ENCODE results near the gene TULP1. TPM values are rescaled to one million over a fixed set of nuclear protein-coding genes. Genes with fewer than 3 reads are reported as not detected.

TULP1 gene
- total RNA-seq, 1 donor from 2014 or later: not detected

GRCh38 chr6:35469751-35470662 lies 42.7 kb downstream of the TULP1 start:
- peaks cover 43% of the 10 kb centered on the region for H3K4me1 Mint-ChIP-seq
- peaks cover 14% of the 10 kb centered on the region for H3K27me3 Mint-ChIP-seq (ENCODE audit: low read depth)
- H3K36me3 Mint-ChIP-seq (ENCODE audit: low read depth): peaks cover 31% of the 10 kb centered on the region
- peak overlapping the region; percentile 96 for H3K27ac Mint-ChIP-seq (ENCODE audit: unreplicated experiment)
- no peak for DNase-seq (ENCODE audit: low read depth, low spot score)
- peak overlapping the region; percentile 98 for H3K4me3 Mint-ChIP-seq
- no peaks in the 10 kb centered on the region for H3K9me3 Mint-ChIP-seq
- no peak for TF ChIP-seq CTCF (conservative IDR thresholded peaks at IDR 0.05)

- H3K4me3 Mint-ChIP-seq: peak overlapping the region; percentile 98
- no peaks in the 10 kb centered on the region for H3K9me3 Mint-ChIP-seq
- no peak for DNase-seq (ENCODE audit: low read depth, low spot score)
- H3K4me1 Mint-ChIP-seq: peaks cover 43% of the 10 kb centered on the region
- peak overlapping the region; percentile 99 for H3K27ac Mint-ChIP-seq (ENCODE audit: unreplicated experiment)
- H3K36me3 Mint-ChIP-seq (ENCODE audit: low read depth): peaks cover 31% of the 10 kb centered on the region
- H3K27me3 Mint-ChIP-seq (ENCODE audit: low read depth): peaks cover 14% of the 10 kb centered on the region
- TF ChIP-seq CTCF (conservative IDR thresholded peaks at IDR 0.05): no peak
Measured at GRCh38 chr6:35468980-35469750, 43.5 kb downstream of the TULP1 start.

GRCh38 chr6:35468181-35468979 lies 44.3 kb downstream of the TULP1 start, which contains the start of gene RPL10A:
Gene RPL10A (plus strand): TSS chr6:35468401. CDS start chr6:35468435, 34 bp downstream.
- H3K4me3 Mint-ChIP-seq: peak within 1 kb of the TSS; percentile 98
- H3K27me3 Mint-ChIP-seq (ENCODE audit: low read depth): peaks cover 12% of the 10 kb centered on the region
- peaks cover 43% of the 10 kb centered on the region for H3K4me1 Mint-ChIP-seq
- peak within 1 kb of the TSS; percentile 99 for H3K27ac Mint-ChIP-seq (ENCODE audit: unreplicated experiment)
- DNase-seq (ENCODE audit: low read depth, low spot score): peak; percentile 92
- H3K9me3 Mint-ChIP-seq: no peaks in the 10 kb centered on the region
- peak; percentile 98 for TF ChIP-seq CTCF (conservative IDR thresholded peaks at IDR 0.05)
- H3K36me3 Mint-ChIP-seq (ENCODE audit: low read depth): peaks cover 35% of the 10 kb centered on the region

- peaks cover 31% of the 10 kb centered on the region for H3K36me3 Mint-ChIP-seq (ENCODE audit: low read depth)
- H3K9me3 Mint-ChIP-seq: no peaks in the 10 kb centered on the region
- DNase-seq (ENCODE audit: low read depth, low spot score): no peak
- no peak for TF ChIP-seq CTCF (conservative IDR thresholded peaks at IDR 0.05)
- no peak overlapping the region for H3K27ac Mint-ChIP-seq (ENCODE audit: unreplicated experiment)
- peak overlapping the region; percentile 76 for H3K4me3 Mint-ChIP-seq
- H3K27me3 Mint-ChIP-seq (ENCODE audit: low read depth): peaks cover 11% of the 10 kb centered on the region
- H3K4me1 Mint-ChIP-seq: peaks cover 24% of the 10 kb centered on the region
Measured at GRCh38 chr6:35465646-35466045, 47.0 kb downstream of the TULP1 start.

GRCh38 chr6:35463292-35463691 lies 49.4 kb downstream of the TULP1 start:
- peaks cover 18% of the 10 kb centered on the region for H3K36me3 Mint-ChIP-seq (ENCODE audit: low read depth)
- peak overlapping the region; percentile 39 for H3K4me3 Mint-ChIP-seq
- no peak for TF ChIP-seq CTCF (conservative IDR thresholded peaks at IDR 0.05)
- peaks cover 9% of the 10 kb centered on the region for H3K4me1 Mint-ChIP-seq
- H3K27ac Mint-ChIP-seq (ENCODE audit: unreplicated experiment): no peak overlapping the region
- peaks cover 6% of the 10 kb centered on the region for H3K27me3 Mint-ChIP-seq (ENCODE audit: low read depth)
- no peaks in the 10 kb centered on the region for H3K9me3 Mint-ChIP-seq
- DNase-seq (ENCODE audit: low read depth, low spot score): no peak
